H1 (cell line): ENCODE measurements around the gene OR8H2.

Experiments
- ATF3 ChIP-seq: IDR thresholded peaks from 2 replicates; pipeline ENCODE4 v1.6.1; 2011; ENCODE audit warnings: low read depth, mild to moderate bottlenecking, low read length; ENCODE audit not compliant: insufficient read depth
- CTCF ChIP-seq, 3 experiments: IDR thresholded peaks; 1 replicate in 2 of 3; 2 replicates in 1 of 3; pipeline versions ENCODE4 v1.5.1 to v1.6.1; 2011; ENCODE audit warnings: low read length in 3 of 3, mild to moderate bottlenecking in 3 of 3, inconsistent platforms in 2 of 3, low read depth in 1 of 3, moderate library complexity in 1 of 3; ENCODE audit not compliant: insufficient read depth in 1 of 3; ENCODE audit errors: control extremely low read depth in 1 of 3
- EZH2 ChIP-seq: fragments of 200-600 bp; sonication (generic); IDR thresholded peaks from 2 replicates; pipeline ENCODE4 v1.7.1; 2012; ENCODE audit warnings: low read depth, mild to moderate bottlenecking, moderate library complexity, low read length, inconsistent platforms; ENCODE audit not compliant: severe bottlenecking
- MAFK ChIP-seq: IDR thresholded peaks from 2 replicates; pipeline ENCODE4 v1.6.1; 2012; ENCODE audit warnings: low read depth, mild to moderate bottlenecking, improper control_type of control experiment, low read length
- MAX ChIP-seq: IDR thresholded peaks from 2 replicates; pipeline ENCODE4 v1.6.1; 2012; ENCODE audit warnings: inconsistent platforms
- PHF8 ChIP-seq: fragments of 200-600 bp; sonication (generic); conservative IDR thresholded peaks from 2 replicates; pipeline ENCODE4 v1.7.1; 2012; ENCODE audit warnings: low read depth, mild to moderate bottlenecking, inconsistent platforms, low read length, moderate library complexity
- POLR2A ChIP-seq, 2 experiments: IDR thresholded peaks; 1 replicate in 1 of 2; 2 replicates in 1 of 2; pipeline ENCODE4 v1.6.1; 2011; ENCODE audit warnings: low read depth in 2 of 2, low read length in 2 of 2, mild to moderate bottlenecking in 2 of 2; ENCODE audit errors: control extremely low read depth in 1 of 2
- SIX5 ChIP-seq: IDR thresholded peaks from 2 replicates; pipeline ENCODE4 v1.6.1; 2011; ENCODE audit warnings: mild to moderate bottlenecking, low read depth, low read length

GRCh38 chr11:56066980-56067379 is 36.5 kb upstream of the OR8H2 start:
- no peak for TF ChIP-seq CTCF (IDR thresholded peaks at IDR 0.05; ENCODE audit: control extremely low read depth in 1 of 3, insufficient read depth in 1 of 3, low read depth in 1 of 3, low read length in 3 of 3)
- TF ChIP-seq POLR2A (IDR thresholded peaks at IDR 0.05; ENCODE audit: control extremely low read depth in 1 of 2, low read depth in 2 of 2, low read length in 2 of 2): no peak
- no peak for TF ChIP-seq PHF8
- no peak for TF ChIP-seq SIX5
- TF ChIP-seq ATF3: no peak
- TF ChIP-seq EZH2: no peak
- TF ChIP-seq MAFK: no peak
- no peak for TF ChIP-seq MAX
